ENCODE results near the gene GLIS1.

GLIS1 gene

DNA sequence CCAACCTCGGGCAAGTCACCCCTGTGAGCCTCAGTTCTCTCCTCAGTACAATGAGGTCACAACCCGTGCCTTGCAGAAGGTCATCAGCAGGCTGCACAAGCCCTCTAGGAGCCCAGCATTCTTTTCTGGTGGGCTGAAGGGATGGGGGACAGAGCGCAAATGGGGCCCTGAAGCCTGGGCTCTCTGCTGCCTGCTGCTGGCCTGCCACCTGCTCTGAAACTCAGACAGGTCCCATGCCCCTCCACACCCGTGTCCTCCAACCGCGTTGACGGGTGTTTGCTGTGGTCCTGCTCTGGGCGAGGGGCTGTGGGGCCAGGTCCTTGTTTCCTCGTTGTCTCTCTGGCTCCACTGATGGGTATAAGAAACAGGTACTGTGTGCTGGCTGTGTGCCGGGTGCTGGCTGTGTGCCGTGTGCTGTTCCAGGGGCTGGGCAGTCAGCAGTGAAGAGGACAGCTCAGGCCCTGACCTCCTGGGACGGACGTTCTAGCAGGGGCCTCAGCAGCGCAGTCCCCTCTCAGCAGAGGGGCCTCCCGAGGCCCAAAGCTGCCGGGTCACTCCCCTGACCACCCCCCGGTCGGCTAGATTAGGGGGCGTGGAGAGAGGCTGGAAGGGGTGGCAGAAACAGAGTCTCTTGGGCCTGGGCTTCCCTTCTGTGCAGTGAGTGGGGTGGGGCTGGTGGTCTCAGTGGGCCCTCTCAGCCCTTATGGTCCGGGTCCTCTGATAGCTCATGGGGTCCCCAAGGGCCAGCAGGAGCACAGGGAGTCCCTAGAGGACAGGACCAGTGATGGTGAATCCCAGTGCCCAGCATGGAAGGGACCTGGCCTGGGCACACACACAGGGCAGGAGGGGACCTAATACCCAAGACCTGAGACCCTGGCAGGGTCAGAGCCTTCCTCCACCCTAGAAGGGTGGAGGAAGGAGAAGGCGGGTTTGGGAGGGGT lies 237.6 kb downstream of the GLIS1 start:
- DNase-seq (ENCODE audit: extremely low read depth, low read depth): no peak
- no peak overlapping the region for H3K4me3 ChIP-seq (replicated peaks; ENCODE audit: low read depth, low read length)
- TF ChIP-seq, protein P1, sequence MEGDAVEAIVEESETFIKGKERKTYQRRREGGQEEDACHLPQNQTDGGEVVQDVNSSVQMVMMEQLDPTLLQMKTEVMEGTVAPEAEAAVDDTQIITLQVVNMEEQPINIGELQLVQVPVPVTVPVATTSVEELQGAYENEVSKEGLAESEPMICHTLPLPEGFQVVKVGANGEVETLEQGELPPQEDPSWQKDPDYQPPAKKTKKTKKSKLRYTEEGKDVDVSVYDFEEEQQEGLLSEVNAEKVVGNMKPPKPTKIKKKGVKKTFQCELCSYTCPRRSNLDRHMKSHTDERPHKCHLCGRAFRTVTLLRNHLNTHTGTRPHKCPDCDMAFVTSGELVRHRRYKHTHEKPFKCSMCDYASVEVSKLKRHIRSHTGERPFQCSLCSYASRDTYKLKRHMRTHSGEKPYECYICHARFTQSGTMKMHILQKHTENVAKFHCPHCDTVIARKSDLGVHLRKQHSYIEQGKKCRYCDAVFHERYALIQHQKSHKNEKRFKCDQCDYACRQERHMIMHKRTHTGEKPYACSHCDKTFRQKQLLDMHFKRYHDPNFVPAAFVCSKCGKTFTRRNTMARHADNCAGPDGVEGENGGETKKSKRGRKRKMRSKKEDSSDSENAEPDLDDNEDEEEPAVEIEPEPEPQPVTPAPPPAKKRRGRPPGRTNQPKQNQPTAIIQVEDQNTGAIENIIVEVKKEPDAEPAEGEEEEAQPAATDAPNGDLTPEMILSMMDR (IDR thresholded peaks at IDR 0.05; ENCODE audit: low read depth, low read length, missing control alignments): no peak

DNA sequence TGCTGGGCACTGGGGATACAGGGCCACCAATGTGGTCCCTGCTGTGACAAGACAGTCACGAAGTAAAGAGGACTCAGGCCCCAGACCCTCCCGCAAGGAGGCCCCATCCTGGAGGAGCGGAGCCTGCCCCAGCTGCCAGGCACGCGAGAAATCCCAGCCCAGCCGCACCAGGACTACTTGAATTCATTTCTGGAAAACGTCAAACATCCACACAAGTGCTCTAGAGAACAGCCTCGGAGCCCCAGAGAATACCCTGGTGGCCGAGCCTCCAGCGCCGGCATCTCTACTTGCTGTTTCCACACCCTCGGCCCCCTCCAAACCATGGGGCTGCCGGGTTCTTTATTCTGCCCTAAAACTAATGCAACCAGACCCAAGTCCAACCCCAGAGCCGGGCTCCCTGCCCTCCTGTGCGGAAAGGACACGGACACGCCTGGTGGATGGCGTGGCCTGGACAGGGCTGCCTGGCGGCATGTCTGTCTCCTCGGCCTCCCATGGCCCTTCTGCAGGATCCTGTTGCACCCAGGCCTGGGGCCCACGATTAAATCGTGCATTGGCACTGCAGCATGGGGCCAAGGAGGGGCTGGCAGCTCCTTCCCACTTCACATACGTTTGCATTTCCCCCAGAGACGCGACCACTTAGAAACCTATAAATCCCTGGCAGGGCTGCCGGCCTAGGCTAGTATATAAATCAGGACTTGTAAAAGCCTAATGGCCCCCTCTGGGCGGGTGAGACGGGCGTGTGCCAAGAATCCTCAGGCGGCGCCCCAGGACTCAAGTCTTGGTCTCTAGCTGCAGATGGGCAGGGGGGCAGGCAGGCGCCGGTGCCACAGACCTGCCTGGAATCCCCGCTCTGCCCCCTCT lies 238.5 kb downstream of the GLIS1 start:
- no peak overlapping the region for H3K4me3 ChIP-seq (replicated peaks; ENCODE audit: low read depth, low read length)
- no peak for DNase-seq (ENCODE audit: extremely low read depth, low read depth)
- TF ChIP-seq, protein P1 (IDR thresholded peaks at IDR 0.05; ENCODE audit: low read depth, low read length, missing control alignments): no peak

GRCh38 chr1:53499257-53500203 lies 239.4 kb downstream of the GLIS1 start:
- no peak overlapping the region for H3K4me3 ChIP-seq (replicated peaks; ENCODE audit: low read depth, low read length)
- DNase-seq (ENCODE audit: extremely low read depth, low read depth): no peak
- TF ChIP-seq, protein P1 (IDR thresholded peaks at IDR 0.05; ENCODE audit: low read depth, low read length, missing control alignments): no peak

- H3K4me3 ChIP-seq (replicated peaks; ENCODE audit: low read depth, low read length): no peak overlapping the region
- DNase-seq (ENCODE audit: extremely low read depth, low read depth): no peak
- TF ChIP-seq, protein P1 (IDR thresholded peaks at IDR 0.05; ENCODE audit: low read depth, low read length, missing control alignments): no peak
These were observed 240.3 kb downstream of the GLIS1 start for GRCh38 chr1:53498555-53499131.

DNA sequence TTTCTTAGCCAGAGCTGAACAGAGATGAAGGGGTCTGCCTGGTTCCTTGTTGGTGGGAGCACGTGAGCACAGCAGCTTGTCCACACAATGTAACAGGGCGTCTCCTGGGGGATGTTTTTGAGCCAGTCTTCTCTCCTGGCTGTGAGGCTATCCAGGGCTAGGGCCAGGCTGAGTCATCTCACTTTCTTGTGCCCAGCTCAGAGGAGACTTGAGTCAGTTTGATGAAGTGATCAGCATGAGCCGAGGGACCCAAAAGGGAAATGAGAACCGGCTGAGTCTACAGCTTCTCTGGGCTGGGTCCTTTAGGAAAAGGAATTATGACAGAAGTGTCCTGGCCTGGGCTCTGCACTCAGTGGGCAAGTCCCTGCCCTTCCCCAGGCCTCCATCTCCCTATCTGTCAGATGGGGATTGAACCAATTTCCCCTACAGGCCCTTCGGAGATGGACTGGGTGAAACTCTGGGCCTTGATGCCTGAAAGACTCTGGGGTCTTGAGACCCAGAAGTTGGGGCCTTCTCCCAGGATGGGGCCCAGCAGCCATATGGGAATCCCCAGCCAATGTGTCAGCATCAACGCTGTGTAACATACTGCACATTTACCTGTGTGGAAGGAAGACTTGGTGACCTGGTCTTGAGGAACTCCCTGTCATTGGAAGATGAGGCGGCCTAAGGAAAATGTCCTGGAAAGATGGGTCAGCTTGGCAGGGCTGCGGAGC lies 243.2 kb downstream of the GLIS1 start:
- DNase-seq (ENCODE audit: extremely low read depth, low read depth): no peak
- no peak overlapping the region for H3K4me3 ChIP-seq (replicated peaks; ENCODE audit: low read depth, low read length)
- TF ChIP-seq, protein P1 (IDR thresholded peaks at IDR 0.05; ENCODE audit: low read depth, low read length, missing control alignments): no peak

All from HFF-Myc (cell line).